ENCODE results near the gene KRTAP5-2.

Gene KRTAP5-2

DNA sequence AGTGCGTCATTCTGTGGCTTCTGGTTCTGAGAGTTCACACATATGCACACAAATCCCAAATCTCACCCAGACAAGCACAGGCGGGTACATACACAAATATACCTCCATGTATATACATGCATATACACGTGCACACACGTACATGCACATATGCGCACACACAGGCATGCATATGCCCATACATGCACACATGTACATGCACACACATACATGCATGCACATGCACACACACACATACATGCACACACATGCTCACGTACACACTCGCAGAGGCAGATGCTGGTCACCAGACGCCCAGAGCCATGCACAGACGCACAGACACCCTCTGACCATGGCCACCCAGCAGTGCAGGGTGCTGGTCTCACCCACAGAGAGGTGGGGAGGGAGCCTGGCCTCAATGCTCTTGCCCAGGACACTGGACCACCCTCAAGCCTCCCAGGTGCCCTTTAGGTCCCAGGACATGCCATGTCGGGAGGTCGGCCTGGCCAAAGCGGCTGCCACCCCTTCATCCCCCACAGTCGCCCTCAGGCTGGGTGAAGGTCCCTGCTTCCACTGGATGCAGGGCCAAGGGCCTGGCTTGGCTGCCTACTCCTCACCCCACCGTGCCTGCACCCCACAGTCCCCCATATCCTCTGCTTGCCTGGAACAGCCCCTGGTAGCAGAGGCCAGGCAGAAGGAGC lies 35.5 kb downstream of the KRTAP5-2 start:
- Mint-ChIP-seq H3K4me1 (ENCODE audit: low read depth) (no peaks in the 10 kb centered on the region), H3K27me3 (no peaks in the 10 kb centered on the region), H3K36me3 (ENCODE audit: low read depth) (peaks cover 10% of the 10 kb centered on the region), H3K27ac (no peak overlapping the region), H3K9me3 (no peaks in the 10 kb centered on the region), H3K4me3 (no peak overlapping the region)
- DNase-seq = no peak

DNA sequence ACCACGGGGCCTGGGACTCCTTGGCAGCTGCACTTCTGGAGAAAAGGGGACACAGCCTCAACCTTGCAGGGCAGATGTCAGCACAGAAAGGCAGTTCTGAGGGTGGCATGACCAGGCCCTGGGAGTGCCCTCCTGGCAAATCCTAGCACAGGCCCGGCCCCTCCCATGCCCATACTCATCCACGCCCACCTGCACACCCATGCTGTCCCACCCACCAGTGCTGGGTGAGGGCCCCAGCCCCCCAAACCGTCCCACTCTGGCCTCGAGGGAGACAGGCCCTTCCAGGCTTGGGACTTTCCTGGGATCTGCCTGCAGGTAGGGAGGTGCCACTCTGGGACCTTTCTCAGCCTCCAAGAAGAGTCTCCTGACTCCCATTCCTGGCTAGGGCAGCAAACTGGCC lies 36.1 kb downstream of the KRTAP5-2 start:
- Mint-ChIP-seq H3K4me1 (ENCODE audit: low read depth) (no peaks in the 10 kb centered on the region), H3K36me3 (ENCODE audit: low read depth) (peaks cover 12% of the 10 kb centered on the region), H3K4me3 (no peak overlapping the region), H3K27me3 (no peaks in the 10 kb centered on the region), H3K27ac (no peak overlapping the region), H3K9me3 (no peaks in the 10 kb centered on the region)
- no peak for DNase-seq

DNA sequence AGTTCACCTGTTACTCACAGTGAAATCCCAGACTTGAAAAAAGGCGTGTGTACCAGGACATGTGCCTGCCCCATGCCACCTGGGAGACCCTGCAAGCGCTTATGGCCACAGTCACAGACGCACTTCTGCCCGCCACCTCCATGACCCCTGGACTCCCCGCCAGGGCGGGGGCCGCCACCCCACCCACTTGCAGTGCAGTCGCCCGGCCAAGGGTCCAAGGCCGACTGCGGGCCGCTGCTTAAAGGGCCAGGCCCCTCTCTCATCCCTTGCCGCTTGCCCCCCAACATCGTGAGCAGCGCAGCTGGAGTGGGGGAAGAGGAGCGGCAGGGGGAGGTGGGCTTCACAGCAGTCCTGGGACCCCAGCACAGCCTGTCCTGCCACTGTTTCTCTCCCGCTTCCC lies 36.8 kb downstream of the KRTAP5-2 start:
- Mint-ChIP-seq H3K9me3 (no peaks in the 10 kb centered on the region), H3K27me3 (no peaks in the 10 kb centered on the region), H3K4me3 (no peak overlapping the region), H3K4me1 (ENCODE audit: low read depth) (no peaks in the 10 kb centered on the region), H3K27ac (no peak overlapping the region), H3K36me3 (ENCODE audit: low read depth) (peaks cover 12% of the 10 kb centered on the region)
- no peak for DNase-seq

DNA sequence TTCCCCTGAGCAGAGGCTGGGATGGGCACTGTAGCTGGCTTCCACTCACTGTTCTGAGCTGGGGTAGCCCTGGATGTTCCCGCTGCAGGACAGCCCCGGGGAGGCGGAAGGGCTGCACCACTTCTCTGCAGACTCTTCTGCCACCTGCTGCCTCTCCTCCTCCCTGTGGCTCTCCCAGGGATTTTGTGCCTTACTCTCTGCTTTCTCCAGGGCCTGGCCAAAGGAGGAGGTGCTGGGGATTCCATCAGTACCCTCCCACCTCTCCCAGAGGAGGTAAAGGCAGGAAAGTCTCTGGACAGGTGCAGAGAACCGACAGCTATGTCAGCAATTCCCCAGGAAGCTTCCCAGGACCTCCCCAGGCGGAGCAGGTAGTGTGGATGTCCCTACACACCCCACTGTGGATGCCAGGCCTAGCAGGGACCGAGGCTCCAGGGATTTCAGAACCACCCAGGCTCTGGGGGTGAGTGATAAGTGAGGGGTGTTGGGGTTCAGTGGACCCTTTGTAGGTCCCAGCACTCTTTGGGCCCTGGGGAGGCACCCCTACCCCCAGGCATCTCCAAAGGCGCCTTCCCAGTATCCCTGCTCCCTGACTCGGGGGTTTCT lies 37.3 kb downstream of the KRTAP5-2 start:
- H3K4me1 Mint-ChIP-seq (ENCODE audit: low read depth) = no peaks in the 10 kb centered on the region
- DNase-seq = no peak
- no peak overlapping the region for H3K27ac Mint-ChIP-seq
- H3K27me3 Mint-ChIP-seq = no peaks in the 10 kb centered on the region
- peaks cover 12% of the 10 kb centered on the region for H3K36me3 Mint-ChIP-seq (ENCODE audit: low read depth)
- no peak overlapping the region for H3K4me3 Mint-ChIP-seq
- H3K9me3 Mint-ChIP-seq = no peaks in the 10 kb centered on the region

DNA sequence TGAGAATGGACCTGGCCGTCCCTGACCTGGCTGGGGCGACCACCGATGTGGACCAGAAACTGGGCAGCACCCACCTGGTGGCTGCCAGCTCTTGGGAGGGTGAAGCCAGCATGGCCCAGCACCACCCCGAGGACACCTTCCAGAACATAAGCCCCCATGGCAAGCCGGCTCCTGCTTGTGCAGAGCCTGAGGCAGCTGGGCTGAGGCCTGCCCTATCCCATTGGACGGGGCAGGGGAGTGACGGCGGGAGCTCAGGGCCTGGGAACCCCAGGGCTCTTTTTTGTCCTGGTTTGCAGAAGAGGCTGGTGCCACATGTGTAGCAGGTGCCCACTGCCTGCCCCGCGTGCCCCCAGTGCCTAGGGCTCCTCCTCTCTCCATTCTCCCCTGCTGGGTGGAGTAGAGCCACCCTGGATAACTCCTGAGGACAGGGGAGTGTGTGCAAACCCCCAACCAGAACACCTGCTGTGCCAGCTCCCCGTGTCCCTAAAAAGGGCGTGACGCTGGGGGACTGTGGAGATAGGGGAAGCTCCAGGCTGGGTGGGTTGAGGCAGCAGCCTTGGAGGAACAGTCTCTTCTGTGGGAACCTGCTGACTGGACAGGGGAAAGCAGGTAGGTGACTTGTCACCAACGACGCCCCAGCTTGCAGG lies 38.0 kb downstream of the KRTAP5-2 start:
- Mint-ChIP-seq H3K9me3 (no peaks in the 10 kb centered on the region), H3K4me1 (ENCODE audit: low read depth) (no peaks in the 10 kb centered on the region), H3K27ac (no peak overlapping the region), H3K4me3 (no peak overlapping the region), H3K36me3 (ENCODE audit: low read depth) (peaks cover 12% of the 10 kb centered on the region), H3K27me3 (no peaks in the 10 kb centered on the region)
- DNase-seq = no peak

DNA sequence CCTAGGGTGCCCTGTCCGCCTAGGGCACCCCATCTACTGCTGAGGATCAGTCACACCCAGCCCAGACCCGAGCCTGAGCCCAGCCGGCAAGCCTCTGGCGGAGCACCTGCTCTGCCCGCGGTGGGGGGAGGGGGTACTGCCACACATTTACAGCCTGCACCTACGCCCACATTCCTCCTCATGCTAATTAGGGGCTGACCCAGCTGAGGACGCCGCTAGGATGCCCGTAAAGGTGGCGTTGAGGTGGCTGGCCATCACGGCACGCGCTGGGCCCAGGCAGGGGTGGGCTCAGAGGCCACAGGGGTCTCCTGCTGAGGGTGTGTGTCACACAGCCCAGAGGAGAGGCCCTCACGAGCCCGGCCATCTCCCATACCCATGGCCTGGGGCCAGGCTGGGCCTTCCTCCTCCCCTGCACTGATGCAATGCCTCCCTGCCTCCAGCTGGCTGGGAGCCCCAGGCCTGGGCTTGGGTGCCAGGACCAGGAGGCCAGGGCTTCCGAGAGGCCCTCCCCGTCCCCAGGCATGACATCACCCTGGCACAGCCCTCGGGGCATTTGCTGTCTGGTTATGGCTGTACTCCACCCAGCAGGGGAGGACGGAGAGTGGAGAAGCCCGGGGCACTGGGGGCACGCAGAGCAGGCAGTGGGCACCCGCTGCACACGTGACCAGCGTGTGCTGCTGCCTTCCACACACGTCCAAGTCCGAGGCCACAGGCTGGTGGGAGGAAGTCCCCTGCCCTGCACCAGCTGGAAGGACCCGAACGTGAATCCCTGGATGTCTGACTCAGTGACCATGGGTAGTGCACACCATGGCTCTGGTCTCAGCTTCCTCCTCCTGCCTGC lies 38.8 kb downstream of the KRTAP5-2 start:
- Mint-ChIP-seq H3K9me3 (no peaks in the 10 kb centered on the region), H3K4me3 (no peak overlapping the region), H3K27me3 (no peaks in the 10 kb centered on the region), H3K36me3 (ENCODE audit: low read depth) (peaks cover 12% of the 10 kb centered on the region), H3K4me1 (ENCODE audit: low read depth) (no peaks in the 10 kb centered on the region), H3K27ac (no peak overlapping the region)
- DNase-seq = no peak

DNA sequence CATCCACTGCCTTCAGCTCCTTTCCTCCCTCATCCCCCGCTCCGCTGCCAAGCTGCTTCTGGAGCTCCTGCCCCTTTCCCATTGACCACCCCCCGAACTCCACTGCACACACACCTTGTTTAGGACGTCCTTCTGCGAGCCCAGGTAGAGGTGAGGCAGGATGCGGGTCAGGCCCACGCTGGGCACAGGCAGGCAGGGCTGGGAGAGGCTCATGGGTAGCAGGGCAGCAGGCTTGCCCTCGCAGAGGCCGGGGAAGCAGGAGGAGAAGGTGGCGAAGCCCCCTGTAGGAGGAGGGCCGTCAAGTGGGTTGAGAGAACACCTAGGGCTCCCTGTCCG lies 39.4 kb downstream of the KRTAP5-2 start:
- no peaks in the 10 kb centered on the region for H3K9me3 Mint-ChIP-seq
- H3K27ac Mint-ChIP-seq = no peak overlapping the region
- H3K27me3 Mint-ChIP-seq = peaks cover 2% of the 10 kb centered on the region
- no peak for DNase-seq
- H3K4me1 Mint-ChIP-seq (ENCODE audit: low read depth) = no peaks in the 10 kb centered on the region
- H3K4me3 Mint-ChIP-seq = no peak overlapping the region
- H3K36me3 Mint-ChIP-seq (ENCODE audit: low read depth) = peaks cover 12% of the 10 kb centered on the region

DNA sequence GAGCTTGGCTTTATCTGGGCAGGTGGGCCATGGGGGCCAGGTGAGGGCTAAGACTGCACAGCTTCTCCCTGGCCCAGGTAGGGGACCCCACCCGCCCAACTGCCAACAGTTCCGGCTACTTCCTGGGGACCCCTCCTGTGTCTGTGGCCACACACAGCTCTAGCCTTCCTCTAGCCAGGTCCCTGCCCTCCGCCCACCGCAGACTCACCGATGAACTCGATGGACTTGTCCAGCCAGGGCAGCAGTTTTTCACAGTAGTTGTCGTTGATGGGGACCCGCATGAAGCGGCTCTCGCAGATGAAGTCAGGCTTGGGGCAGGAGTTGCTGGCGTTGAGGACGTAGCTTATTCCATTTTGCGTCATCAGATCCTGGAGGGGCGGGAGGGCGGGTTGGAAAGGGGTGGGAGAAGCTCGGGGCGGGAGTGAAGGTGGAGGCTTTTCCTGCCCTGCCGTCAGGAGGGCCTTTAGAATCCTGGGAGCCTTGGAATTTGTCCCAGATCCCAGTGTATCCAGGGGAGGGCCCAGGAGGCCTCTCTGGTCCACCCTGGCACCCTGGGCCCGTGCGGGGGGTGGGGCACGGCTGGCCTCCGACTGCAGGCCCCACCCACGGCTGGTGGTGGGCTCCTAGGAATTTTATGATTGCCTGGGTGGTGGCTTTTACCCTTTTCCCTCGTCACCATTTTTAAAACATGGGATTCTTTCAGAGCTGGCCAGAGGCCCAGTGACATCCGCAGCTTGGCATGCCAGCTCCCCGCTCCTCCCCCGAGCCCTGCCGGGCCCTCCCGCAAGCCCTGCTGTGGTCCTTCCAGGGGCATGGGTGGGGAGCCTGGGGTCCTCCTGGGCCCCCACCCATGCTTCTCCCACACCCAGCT lies 40.0 kb downstream of the KRTAP5-2 start:
- DNase-seq = no peak
- Mint-ChIP-seq H3K36me3 (ENCODE audit: low read depth) (peaks cover 12% of the 10 kb centered on the region), H3K27me3 (peaks cover 7% of the 10 kb centered on the region), H3K27ac (no peak overlapping the region), H3K4me1 (ENCODE audit: low read depth) (no peaks in the 10 kb centered on the region), H3K9me3 (no peaks in the 10 kb centered on the region), H3K4me3 (no peak overlapping the region)

DNA sequence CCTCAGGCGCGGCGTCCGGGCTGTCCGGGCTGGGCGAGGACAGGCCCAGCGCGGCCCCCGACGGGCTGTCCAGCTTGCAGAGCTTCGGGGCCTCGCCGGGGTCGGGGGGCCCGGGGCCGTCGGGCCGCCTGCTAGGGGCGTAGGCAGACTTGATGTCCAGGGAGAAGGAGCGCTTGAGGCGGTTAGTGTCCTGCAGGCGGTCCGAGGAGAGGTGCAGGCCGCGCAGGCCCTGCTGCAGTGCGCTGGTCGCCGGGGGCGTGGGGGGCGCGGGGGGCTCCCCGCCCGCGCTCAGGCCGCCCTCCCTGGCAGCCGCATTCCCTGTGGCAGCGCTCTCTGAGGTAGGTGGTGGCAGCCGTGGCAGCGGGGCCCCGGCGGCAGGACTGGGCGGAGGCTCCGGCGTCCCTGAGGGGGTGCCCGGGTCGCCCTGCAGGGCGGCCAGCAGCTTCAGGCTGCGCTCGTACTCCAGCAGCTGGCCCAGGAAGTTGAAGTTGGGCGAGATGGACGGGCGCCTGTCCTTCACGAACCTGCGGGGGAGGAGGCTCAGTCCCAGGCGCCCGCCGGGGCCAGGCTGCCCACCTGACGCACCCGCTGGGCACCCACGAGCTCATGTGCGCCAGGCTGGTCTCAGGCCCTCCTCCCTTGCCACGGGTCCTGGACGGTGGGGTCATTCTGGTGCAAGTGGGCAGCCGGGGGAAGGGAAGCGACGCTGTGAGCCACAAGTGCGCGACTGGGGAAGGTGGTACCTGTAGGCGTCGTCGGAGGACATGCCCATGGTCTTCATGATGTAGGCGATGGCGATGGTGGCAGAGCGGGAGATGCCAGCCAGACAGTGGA lies 40.8 kb downstream of the KRTAP5-2 start:
- peaks cover 9% of the 10 kb centered on the region for H3K36me3 Mint-ChIP-seq (ENCODE audit: low read depth)
- peaks cover 7% of the 10 kb centered on the region for H3K27me3 Mint-ChIP-seq
- no peak for DNase-seq
- H3K4me3 Mint-ChIP-seq = no peak overlapping the region
- no peak overlapping the region for H3K27ac Mint-ChIP-seq
- no peaks in the 10 kb centered on the region for H3K9me3 Mint-ChIP-seq
- no peaks in the 10 kb centered on the region for H3K4me1 Mint-ChIP-seq (ENCODE audit: low read depth)

DNA sequence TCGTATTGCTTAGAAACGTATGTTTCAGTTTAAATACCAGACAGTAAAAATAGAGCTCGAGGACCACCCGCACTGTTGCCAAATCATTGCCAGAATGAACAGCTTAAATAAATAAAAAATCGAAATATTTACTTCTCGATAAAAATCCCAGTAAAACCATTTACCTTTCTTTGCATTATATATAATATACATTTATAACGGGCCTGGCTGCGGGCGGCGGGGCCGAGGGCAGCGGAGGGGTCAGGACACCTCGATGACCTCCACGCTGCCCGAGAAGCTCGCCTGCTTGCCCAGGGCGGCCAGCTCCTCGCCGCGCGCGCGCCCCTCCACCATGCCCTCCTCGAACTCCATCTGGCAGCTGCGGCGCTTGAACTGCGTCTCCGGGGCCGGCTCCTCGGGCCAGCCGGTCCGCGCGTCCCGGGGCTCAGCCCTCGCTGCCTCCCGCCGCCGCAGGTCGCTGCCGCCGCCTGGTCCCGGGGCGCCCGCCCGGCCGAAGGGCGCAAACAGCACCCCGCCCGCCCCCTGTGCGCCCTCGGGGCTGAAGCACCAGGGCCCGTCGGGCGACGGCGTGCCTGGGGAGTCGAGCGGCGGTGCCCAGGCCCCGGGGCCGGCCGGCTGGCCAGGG lies 41.7 kb downstream of the KRTAP5-2 start:
- H3K27me3 Mint-ChIP-seq = peaks cover 7% of the 10 kb centered on the region
- no peak overlapping the region for H3K4me3 Mint-ChIP-seq
- peaks cover 5% of the 10 kb centered on the region for H3K36me3 Mint-ChIP-seq (ENCODE audit: low read depth)
- H3K9me3 Mint-ChIP-seq = no peaks in the 10 kb centered on the region
- no peak for DNase-seq
- H3K27ac Mint-ChIP-seq = no peak overlapping the region
- no peaks in the 10 kb centered on the region for H3K4me1 Mint-ChIP-seq (ENCODE audit: low read depth)

DNA sequence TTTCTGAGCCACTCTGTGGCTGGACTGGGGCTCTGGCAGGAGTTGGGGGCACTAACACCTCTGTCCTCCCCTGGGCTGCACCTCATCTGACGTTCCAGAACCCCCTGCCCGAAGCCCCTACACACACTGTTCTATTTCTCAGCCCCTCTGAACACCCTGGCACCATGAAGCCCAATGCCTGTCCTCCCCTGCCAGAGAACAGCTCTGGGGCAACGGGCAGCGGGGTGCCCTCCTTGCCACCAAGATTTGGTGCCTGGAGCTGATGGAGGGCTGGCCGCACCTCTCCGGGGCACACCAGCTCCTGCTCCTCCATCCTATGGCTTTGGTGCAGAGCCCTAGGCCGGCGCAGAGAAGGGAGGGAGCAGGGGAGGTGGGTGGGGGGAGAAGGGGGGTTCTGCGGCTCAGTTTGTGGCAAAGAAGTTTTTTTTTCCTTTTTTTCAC lies 42.4 kb downstream of the KRTAP5-2 start:
- Mint-ChIP-seq H3K36me3 (ENCODE audit: low read depth) (peaks cover 5% of the 10 kb centered on the region), H3K9me3 (no peaks in the 10 kb centered on the region), H3K27me3 (peaks cover 7% of the 10 kb centered on the region), H3K27ac (no peak overlapping the region), H3K4me3 (no peak overlapping the region), H3K4me1 (ENCODE audit: low read depth) (no peaks in the 10 kb centered on the region)
- no peak for DNase-seq

DNA sequence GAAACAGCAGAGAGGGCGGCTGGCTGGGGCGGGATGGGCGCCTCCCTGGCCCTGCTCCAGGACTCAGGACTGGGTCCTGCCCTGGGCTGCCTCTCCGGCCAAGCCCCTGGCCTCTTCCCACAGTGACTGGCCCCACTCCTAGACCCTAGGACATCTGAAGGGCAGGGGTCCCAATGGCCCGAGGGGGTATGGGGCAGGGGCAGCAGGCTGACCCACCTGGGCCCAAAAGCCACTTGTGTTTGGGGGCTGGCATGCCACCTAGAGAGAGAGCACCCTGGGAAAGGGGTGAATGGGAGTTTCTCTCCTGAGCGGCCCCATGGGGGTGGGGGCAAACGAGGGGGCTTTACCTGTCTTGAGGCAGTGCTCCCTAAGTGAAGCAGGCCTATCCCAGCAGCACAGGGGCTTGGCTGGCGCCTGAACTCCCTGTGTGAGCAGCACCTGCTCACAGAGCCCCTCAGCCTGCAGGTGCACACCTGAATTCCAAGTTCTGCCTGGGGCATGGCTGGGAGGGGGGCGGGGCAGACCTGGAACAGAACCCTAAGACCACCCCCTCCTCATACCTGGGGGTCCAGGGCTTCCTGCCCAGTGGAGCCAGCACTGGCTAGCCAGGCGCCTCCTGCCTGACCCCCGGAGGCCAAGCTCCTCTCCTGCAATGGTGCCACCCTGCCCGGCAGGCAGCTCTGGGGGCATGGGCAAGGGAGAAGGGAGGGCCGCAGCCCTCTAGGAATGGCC lies 42.9 kb downstream of the KRTAP5-2 start:
- Mint-ChIP-seq H3K9me3 (no peaks in the 10 kb centered on the region), H3K36me3 (ENCODE audit: low read depth) (peaks cover 5% of the 10 kb centered on the region), H3K27ac (no peak overlapping the region), H3K27me3 (peaks cover 9% of the 10 kb centered on the region), H3K4me3 (no peak overlapping the region), H3K4me1 (ENCODE audit: low read depth) (no peaks in the 10 kb centered on the region)
- DNase-seq = no peak

Measured in activated T-cell treated with anti-CD3 and anti-CD28 coated beads, Interleukin-2, amount 50 U/mL, for 24 hours (primary cell).